ENCODE results near the gene ELAVL1. TPM values are rescaled to one million over a fixed set of nuclear protein-coding genes. Genes with fewer than 3 reads are reported as not detected.

ELAVL1 gene
- total and polyA plus RNA-seq, 9 of the 15 experiments (the other 6 are each of a cell fraction or from before 2014, with no cell fraction given), result 4.3 to 172 (median 69.2) TPM

GRCh38 chr19:8005534-8006256 is at the start of gene ELAVL1 (continued):
- peak in 1 of 2 experiments; percentile 25 for TF ChIP-seq AFF1 (IDR thresholded peaks at IDR 0.05; ENCODE audit: low read depth in 1 of 2, partially characterized antibody in 2 of 2)
- TF ChIP-seq CTBP1 (IDR thresholded peaks at IDR 0.05; ENCODE audit: borderline replicate concordance), result peak; percentile 98
- TF ChIP-seq KDM5B (IDR thresholded peaks at IDR 0.05; ENCODE audit: insufficient replicate concordance, low read depth, low read length), result peak; percentile 89
- TF ChIP-seq, protein P1, sequence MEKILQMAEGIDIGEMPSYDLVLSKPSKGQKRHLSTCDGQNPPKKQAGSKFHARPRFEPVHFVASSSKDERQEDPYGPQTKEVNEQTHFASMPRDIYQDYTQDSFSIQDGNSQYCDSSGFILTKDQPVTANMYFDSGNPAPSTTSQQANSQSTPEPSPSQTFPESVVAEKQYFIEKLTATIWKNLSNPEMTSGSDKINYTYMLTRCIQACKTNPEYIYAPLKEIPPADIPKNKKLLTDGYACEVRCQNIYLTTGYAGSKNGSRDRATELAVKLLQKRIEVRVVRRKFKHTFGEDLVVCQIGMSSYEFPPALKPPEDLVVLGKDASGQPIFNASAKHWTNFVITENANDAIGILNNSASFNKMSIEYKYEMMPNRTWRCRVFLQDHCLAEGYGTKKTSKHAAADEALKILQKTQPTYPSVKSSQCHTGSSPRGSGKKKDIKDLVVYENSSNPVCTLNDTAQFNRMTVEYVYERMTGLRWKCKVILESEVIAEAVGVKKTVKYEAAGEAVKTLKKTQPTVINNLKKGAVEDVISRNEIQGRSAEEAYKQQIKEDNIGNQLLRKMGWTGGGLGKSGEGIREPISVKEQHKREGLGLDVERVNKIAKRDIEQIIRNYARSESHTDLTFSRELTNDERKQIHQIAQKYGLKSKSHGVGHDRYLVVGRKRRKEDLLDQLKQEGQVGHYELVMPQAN (IDR thresholded peaks at IDR 0.05; ENCODE audit: borderline replicate concordance), result peak; percentile 57; the same call in 1 of the 2 replicates
- no peak for TF ChIP-seq ELF2 (CRISPR knock-in tag; IDR thresholded peaks at IDR 0.05)
- peak; percentile 64 to 94 (median 86) for TF ChIP-seq YY1 (IDR thresholded peaks at IDR 0.05; ENCODE audit: borderline replicate concordance in 1 of 3, control insufficient read depth in 1 of 3, extremely low read depth in 1 of 3, insufficient read depth in 3 of 3, insufficient read length in 1 of 3, insufficient replicate concordance in 2 of 3, low read depth in 1 of 3, low read length in 2 of 3)
- TF ChIP-seq ZNF280B (CRISPR knock-in tag; IDR thresholded peaks at IDR 0.05), result no peak
- TF ChIP-seq, protein P2, sequence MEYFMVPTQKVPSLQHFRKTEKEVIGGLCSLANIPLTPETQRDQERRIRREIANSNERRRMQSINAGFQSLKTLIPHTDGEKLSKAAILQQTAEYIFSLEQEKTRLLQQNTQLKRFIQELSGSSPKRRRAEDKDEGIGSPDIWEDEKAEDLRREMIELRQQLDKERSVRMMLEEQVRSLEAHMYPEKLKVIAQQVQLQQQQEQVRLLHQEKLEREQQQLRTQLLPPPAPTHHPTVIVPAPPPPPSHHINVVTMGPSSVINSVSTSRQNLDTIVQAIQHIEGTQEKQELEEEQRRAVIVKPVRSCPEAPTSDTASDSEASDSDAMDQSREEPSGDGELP (CRISPR knock-in tag; IDR thresholded peaks at IDR 0.05; ENCODE audit: borderline replicate concordance), result peak; percentile 37; the same call in 1 of the 2 replicates
- TF ChIP-seq POLR2H (tag; IDR thresholded peaks at IDR 0.05; ENCODE audit: low read depth), result peak; percentile 63
- TF ChIP-seq ZSCAN32 (CRISPR knock-in tag; IDR thresholded peaks at IDR 0.05), result no peak
- no peak for TF ChIP-seq ZNF311 (CRISPR knock-in tag; IDR thresholded peaks at IDR 0.05)
- TF ChIP-seq, protein P3, sequence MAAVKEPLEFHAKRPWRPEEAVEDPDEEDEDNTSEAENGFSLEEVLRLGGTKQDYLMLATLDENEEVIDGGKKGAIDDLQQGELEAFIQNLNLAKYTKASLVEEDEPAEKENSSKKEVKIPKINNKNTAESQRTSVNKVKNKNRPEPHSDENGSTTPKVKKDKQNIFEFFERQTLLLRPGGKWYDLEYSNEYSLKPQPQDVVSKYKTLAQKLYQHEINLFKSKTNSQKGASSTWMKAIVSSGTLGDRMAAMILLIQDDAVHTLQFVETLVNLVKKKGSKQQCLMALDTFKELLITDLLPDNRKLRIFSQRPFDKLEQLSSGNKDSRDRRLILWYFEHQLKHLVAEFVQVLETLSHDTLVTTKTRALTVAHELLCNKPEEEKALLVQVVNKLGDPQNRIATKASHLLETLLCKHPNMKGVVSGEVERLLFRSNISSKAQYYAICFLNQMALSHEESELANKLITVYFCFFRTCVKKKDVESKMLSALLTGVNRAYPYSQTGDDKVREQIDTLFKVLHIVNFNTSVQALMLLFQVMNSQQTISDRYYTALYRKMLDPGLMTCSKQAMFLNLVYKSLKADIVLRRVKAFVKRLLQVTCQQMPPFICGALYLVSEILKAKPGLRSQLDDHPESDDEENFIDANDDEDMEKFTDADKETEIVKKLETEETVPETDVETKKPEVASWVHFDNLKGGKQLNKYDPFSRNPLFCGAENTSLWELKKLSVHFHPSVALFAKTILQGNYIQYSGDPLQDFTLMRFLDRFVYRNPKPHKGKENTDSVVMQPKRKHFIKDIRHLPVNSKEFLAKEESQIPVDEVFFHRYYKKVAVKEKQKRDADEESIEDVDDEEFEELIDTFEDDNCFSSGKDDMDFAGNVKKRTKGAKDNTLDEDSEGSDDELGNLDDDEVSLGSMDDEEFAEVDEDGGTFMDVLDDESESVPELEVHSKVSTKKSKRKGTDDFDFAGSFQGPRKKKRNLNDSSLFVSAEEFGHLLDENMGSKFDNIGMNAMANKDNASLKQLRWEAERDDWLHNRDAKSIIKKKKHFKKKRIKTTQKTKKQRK (IDR thresholded peaks at IDR 0.05; ENCODE audit: borderline replicate concordance, low read depth, low read length), result no peak
- TF ChIP-seq DPF2 (IDR thresholded peaks at IDR 0.05), result peak; percentile 41; the same call in 1 of the 2 replicates
